Measurements from ENCODE around the gene SDC3.

SDC3 gene

GRCh38 chr1:30840904-30841598 lies 67.5 kb downstream of the SDC3 start:
- in situ Hi-C loops (cut with MboI; ENCODE audit: low sequenced_read_pairs, unreplicated experiment), result no loop called here
- DNase-seq (ENCODE audit: low spot score), result no peak
- TF ChIP-seq CTCF (IDR thresholded peaks at IDR 0.05; ENCODE audit: borderline replicate concordance, control extremely low read depth, extremely low read depth, insufficient read depth, missing control alignments), result no peak

GRCh38 chr1:30839827-30840359 lies 68.7 kb downstream of the SDC3 start:
- TF ChIP-seq CTCF (IDR thresholded peaks at IDR 0.05; ENCODE audit: borderline replicate concordance, control extremely low read depth, extremely low read depth, insufficient read depth, missing control alignments), result no peak
- in situ Hi-C loops (cut with MboI; ENCODE audit: low sequenced_read_pairs, unreplicated experiment), result no loop called here
- DNase-seq (ENCODE audit: low spot score), result no peak

- in situ Hi-C loops (cut with MboI; ENCODE audit: low sequenced_read_pairs, unreplicated experiment), result no loop called here
- TF ChIP-seq CTCF (IDR thresholded peaks at IDR 0.05; ENCODE audit: borderline replicate concordance, control extremely low read depth, extremely low read depth, insufficient read depth, missing control alignments), result no peak
- no peak for DNase-seq (ENCODE audit: low spot score)
Observed at GRCh38 chr1:30838996-30839395, 69.6 kb downstream of the SDC3 start.

GRCh38 chr1:30837653-30838052 lies 70.9 kb downstream of the SDC3 start:
- in situ Hi-C loops (cut with MboI; ENCODE audit: low sequenced_read_pairs, unreplicated experiment), result no loop called here
- no peak for TF ChIP-seq CTCF (IDR thresholded peaks at IDR 0.05; ENCODE audit: borderline replicate concordance, control extremely low read depth, extremely low read depth, insufficient read depth, missing control alignments)
- DNase-seq (ENCODE audit: low spot score), result no peak

- in situ Hi-C loops (cut with MboI; ENCODE audit: low sequenced_read_pairs, unreplicated experiment), result no loop called here
Observed at GRCh38 chr1:30834253-30834652, 74.3 kb downstream of the SDC3 start.

GRCh38 chr1:30830537-30830936 lies 78.0 kb downstream of the SDC3 start:
- no peak for DNase-seq (ENCODE audit: low spot score)
- in situ Hi-C loops (cut with MboI; ENCODE audit: low sequenced_read_pairs, unreplicated experiment), result no loop called here
- TF ChIP-seq CTCF (IDR thresholded peaks at IDR 0.05; ENCODE audit: borderline replicate concordance, control extremely low read depth, extremely low read depth, insufficient read depth, missing control alignments), result no peak

More at GRCh38 chr1:30834253-30834652, 74.3 kb downstream of the SDC3 start:
- no peak for TF ChIP-seq CTCF (IDR thresholded peaks at IDR 0.05; ENCODE audit: borderline replicate concordance, control extremely low read depth, extremely low read depth, insufficient read depth, missing control alignments)
- DNase-seq (ENCODE audit: low spot score), result no peak
